Kidney (tissue), 14 donors: ENCODE data around the gene GSTA5. TPM values are rescaled to one million over a fixed set of nuclear protein-coding genes. Genes with fewer than 3 reads are reported as not detected.
"Not testable (repeated sequence)": the region's sequence is repeated elsewhere in the genome, so short reads cannot be mapped to it uniquely, and the experiment has no call there.

Source experiments
- DNase-seq, 5 donors: peaks; one replicate each; pipeline ENCODE4 v3.0.0-alpha.2; 2013 to 2020
- FAIRE-seq: peaks from 2 replicates; lab custom pipeline; 2012; peaks lifted over from hg19 to GRCh38; lab: Jason Lieb, UNC
- H3K27ac ChIP-seq, 2 donors: one replicate each; pipeline ENCODE4 v1.7.0; 2013; ENCODE audit warnings: low read depth in 2 of 2, low read length in 2 of 2, inconsistent platforms in 1 of 2
- H3K27me3 ChIP-seq: one replicate; pipeline ENCODE4 v1.7.1; 2013; ENCODE audit warnings: low read length, inconsistent platforms; ENCODE audit not compliant: control insufficient read depth, insufficient read depth
- H3K36me3 ChIP-seq, 3 donors: one replicate each; pipeline versions ENCODE4 v1.7.0 to v1.7.1; 2013; ENCODE audit warnings: low read length in 3 of 3, control low read depth in 1 of 3, inconsistent platforms in 1 of 3; ENCODE audit not compliant: insufficient read depth in 3 of 3, control insufficient read depth in 2 of 3
- H3K4me1 ChIP-seq, 3 donors: one replicate each; pipeline versions ENCODE4 v1.7.0 to v1.7.1; 2013; ENCODE audit warnings: low read length in 3 of 3, inconsistent platforms in 1 of 3, low read depth in 1 of 3; ENCODE audit not compliant: control insufficient read depth in 2 of 3, insufficient read depth in 2 of 3
- H3K4me3 ChIP-seq, 3 donors: one replicate each; pipeline versions ENCODE4 v1.7.0 to v1.8.1; 2013; ENCODE audit warnings: low read length in 3 of 3, control low read depth in 1 of 3, inconsistent platforms in 1 of 3
- H3K9ac ChIP-seq, 3 donors: one replicate each; pipeline versions ENCODE4 v1.7.0 to v1.7.1; 2013; ENCODE audit warnings: low read length in 3 of 3, control low read depth in 1 of 3, inconsistent platforms in 1 of 3
- H3K9me3 ChIP-seq, 3 donors: one replicate each; pipeline versions ENCODE4 v1.7.0 to v1.7.1; 2013; ENCODE audit warnings: low read length in 3 of 3, control low read depth in 1 of 3, inconsistent platforms in 1 of 3; ENCODE audit not compliant: control insufficient read depth in 2 of 3, insufficient read depth in 1 of 3
- intact Hi-C: fragments of 100-400 bp; cut with DNase I; formaldehyde crosslinking; loops from one replicate; pipeline ENCODE4 v1.11.1; 2022
- polyA plus RNA-seq: library from polyadenylated mRNA; stranded (reverse); fragments of 350-450 nt; fragmentation: Illumina TruSeq; extraction: RNeasy Lipid Tissue Mini Kit (QIAGEN cat#74804); gene quantifications from one replicate; pipeline ENCODE4 v1.2.3, GENCODE V29; 2014; ENCODE audit warnings: low read depth, low replicate concordance; ENCODE audit not compliant: insufficient read depth
- total RNA-seq: library from RNA; stranded (reverse); fragmentation: NEBNext Ultra II Directional; extraction: Animal tissue kit (Norgen Biotek cat#: 25700); gene quantifications from one replicate; pipeline ENCODE4 v1.2.1, GENCODE V29; 2021
- TF ChIP-seq, protein P1 (sequence below): IDR thresholded peaks from 3 replicates; pipeline ENCODE4 v1.5.1; 2012; ENCODE audit warnings: mild to moderate bottlenecking, moderate library complexity, borderline replicate concordance; ENCODE audit not compliant: insufficient read depth; ENCODE audit errors: extremely low read depth
- donor health status: control.
- donor health status: control.
- donor health status: control.
- donor health status: control.
- donor health status: control.
- donor health status: DM: yes; HTN: yes; CAD: no.
- donor health status: Normal renal cell carcinoma (clear cell type).

GSTA5 gene
- total and polyA plus RNA-seq, 2 donors from 2014 or later = not detected

DNA sequence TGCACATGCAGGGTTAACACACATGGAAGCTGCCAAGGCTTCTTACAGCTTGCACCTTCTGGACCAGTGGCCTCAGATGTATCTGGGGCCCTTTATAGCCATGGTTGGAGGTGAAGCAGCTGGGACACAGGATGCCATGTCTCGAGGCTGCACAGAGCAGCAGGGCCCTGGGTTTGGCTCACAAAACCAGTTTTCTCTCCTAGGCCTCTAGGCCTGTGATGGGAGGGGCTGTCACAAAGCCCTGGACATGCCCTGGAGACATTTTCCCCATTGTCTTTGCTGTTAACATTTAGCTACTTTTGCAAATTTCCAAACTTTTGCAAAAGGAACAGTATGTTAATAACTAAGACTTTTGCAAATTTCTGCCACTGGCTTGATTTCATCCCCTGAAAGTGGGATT, 18.8 kb downstream of the GSTA5 start:
- DNase-seq (no peak), FAIRE-seq (no peak)
- TF ChIP-seq, protein P1, sequence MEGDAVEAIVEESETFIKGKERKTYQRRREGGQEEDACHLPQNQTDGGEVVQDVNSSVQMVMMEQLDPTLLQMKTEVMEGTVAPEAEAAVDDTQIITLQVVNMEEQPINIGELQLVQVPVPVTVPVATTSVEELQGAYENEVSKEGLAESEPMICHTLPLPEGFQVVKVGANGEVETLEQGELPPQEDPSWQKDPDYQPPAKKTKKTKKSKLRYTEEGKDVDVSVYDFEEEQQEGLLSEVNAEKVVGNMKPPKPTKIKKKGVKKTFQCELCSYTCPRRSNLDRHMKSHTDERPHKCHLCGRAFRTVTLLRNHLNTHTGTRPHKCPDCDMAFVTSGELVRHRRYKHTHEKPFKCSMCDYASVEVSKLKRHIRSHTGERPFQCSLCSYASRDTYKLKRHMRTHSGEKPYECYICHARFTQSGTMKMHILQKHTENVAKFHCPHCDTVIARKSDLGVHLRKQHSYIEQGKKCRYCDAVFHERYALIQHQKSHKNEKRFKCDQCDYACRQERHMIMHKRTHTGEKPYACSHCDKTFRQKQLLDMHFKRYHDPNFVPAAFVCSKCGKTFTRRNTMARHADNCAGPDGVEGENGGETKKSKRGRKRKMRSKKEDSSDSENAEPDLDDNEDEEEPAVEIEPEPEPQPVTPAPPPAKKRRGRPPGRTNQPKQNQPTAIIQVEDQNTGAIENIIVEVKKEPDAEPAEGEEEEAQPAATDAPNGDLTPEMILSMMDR = no peak
- Histone ChIP-seq H3K4me1 (no peaks in the 10 kb centered on the region), H3K9me3 (peaks cover 0 to 4% (median 0%) of the 10 kb centered on the region in 3 donors), H3K27ac (no peak overlapping the region), H3K9ac (no peak overlapping the region), H3K36me3 (no peaks in the 10 kb centered on the region), H3K27me3 (no peaks in the 10 kb centered on the region), H3K4me3 (no peak overlapping the region)
- intact Hi-C loops = no loop called here

DNA sequence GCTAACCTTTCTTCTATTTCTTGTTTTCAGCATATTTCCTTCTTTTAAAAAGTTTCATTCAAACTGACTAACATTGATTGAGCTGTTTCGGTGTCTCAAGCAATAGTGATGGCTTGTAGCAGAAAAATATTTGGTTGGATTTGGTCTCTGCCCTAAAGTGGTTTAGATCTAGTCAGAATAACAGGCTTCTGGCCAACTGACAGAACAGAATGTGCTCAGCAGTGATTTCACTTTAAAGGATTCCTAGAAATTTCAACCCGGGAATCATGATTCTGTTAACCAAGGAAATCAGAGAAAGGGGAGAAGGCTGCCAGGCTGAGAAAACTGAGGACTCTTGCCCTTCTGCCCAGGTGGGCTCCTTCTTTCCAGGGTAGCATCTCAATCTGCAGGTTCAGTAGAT, 20.4 kb downstream of the GSTA5 start:
- FAIRE-seq (no peak), DNase-seq (no peak)
- no peaks in the 10 kb centered on the region for H3K4me1 ChIP-seq
- H3K36me3 ChIP-seq = no peaks in the 10 kb centered on the region
- H3K4me3 ChIP-seq = no peak overlapping the region
- H3K27me3 ChIP-seq = no peaks in the 10 kb centered on the region
- TF ChIP-seq, protein P1 = no peak
- peaks cover 0 to 4% (median 0%) of the 10 kb centered on the region in 3 donors for H3K9me3 ChIP-seq
- H3K9ac ChIP-seq = no peak overlapping the region
- H3K27ac ChIP-seq = no peak overlapping the region
- intact Hi-C loops = no loop called here

DNA sequence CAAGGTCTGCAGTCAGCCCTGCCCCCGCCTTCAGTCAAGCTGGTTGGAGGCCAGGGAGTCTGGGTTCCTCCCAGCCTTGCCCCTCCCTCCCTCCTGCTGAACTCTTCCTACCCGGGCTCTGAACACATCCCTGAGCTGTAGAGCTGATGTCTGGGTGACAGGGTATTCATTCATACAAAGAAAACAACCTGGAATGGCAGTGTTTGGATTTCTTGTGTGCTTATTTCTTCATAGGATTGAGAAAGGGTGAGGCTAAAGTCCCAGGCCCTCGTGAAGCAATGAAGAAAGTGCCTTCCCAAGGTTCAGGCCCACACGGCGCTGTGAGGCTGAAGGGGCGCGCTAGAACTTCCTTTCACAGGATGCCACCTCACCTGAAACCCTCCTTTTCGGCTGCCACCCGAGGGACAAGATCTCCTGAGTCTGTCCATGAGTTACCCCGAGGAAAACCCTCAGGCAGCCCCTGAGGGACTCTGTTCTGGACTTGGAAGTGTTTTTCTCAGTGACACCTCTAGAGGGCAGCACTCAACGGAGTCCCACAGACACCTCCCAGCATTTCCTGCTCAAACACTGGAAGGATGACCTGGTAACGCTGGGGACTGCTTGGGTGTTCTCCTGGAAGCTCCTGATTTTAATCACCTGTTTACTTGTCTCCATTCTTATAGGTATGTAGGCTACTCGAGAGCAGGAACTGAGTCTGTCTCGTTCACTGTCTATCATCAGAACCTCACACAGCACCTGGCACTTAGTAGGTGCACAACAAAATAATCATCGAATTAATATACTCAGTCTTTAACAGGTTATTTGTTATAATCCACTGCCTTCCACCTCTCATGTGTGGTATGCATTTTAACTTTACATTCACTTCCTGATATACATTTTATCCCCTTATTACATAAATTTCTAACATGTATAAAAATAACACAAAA, 25.2 kb downstream of the GSTA5 start:
- Histone ChIP-seq H3K4me1 (no peaks in the 10 kb centered on the region), H3K9me3 (no peaks in the 10 kb centered on the region), H3K4me3 (no peak overlapping the region), H3K27ac (no peak overlapping the region), H3K36me3 (no peaks in the 10 kb centered on the region), H3K9ac (no peak overlapping the region), H3K27me3 (no peaks in the 10 kb centered on the region)
- DNase-seq (peak in 4 of 5 donors; percentile 36 to 57 (median 41)), FAIRE-seq (no peak)
- TF ChIP-seq, protein P1 = peak; percentile 36
- intact Hi-C loops = no loop called here

DNA sequence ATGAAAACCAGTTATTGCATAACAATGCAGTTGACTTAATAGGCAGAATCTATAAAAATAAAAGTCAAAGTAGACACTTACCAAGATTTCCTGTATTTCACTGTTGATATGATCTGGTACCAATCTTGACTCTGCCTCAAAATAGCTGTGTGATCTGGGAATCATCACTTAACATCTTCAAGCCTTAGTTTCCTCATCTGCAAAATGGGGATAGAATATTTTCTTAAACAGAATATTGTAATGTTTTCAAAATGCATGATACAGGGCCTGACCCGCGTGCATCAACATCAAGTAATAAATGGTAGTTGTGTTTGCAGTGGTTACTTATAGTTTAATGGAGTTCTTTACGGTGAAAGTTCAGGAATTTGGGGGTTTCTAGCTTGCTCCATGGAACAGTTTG, 26.1 kb downstream of the GSTA5 start:
- intact Hi-C loops, H3K27ac ChIP-seq, DNase-seq, H3K4me1 ChIP-seq, H3K27me3 ChIP-seq, FAIRE-seq, H3K36me3 ChIP-seq, H3K4me3 ChIP-seq, H3K9ac ChIP-seq, H3K9me3 ChIP-seq: not testable (repeated sequence)

DNA sequence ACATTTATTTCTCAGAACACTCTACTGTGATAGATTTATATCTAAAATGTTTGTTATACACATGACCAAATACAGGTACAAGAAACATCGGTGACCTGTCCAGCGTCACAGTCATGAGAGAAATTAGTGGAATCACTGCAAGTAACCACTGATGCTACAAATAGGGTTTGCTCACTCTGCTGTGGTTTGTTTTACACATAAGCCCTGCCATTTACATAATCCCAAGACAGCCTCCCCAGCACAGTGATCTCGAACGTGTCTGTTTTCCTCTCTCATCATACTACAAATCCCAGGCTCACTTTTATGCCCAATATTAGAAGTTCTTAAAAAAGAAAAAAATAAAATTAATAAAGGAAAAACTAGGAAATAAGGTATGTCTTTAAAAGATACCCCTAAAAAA, 30.8 kb downstream of the GSTA5 start:
- H3K4me1 ChIP-seq, H3K9ac ChIP-seq, H3K4me3 ChIP-seq, H3K27me3 ChIP-seq, H3K27ac ChIP-seq, intact Hi-C loops, FAIRE-seq, DNase-seq, H3K9me3 ChIP-seq, H3K36me3 ChIP-seq: not testable (repeated sequence)
